Hepatocyte (in vitro differentiated cells): Measurements from ENCODE around the gene WFDC6.

Experiments
- EZH2 ChIP-seq: fragments of 200-600 bp; sonication (generic); IDR thresholded peaks from 2 replicates; pipeline ENCODE4 v1.6.1; 2016; ENCODE audit warnings: antibody characterized with exemption, mild to moderate bottlenecking, borderline replicate concordance
- EZH2phosphoT487 ChIP-seq: fragments of 200-600 bp; sonication (generic); IDR thresholded peaks from one replicate; pipeline ENCODE4 v1.6.1; 2018; ENCODE audit warnings: antibody characterized with exemption, mild to moderate bottlenecking, low read depth, moderate library complexity; ENCODE audit not compliant: unreplicated experiment, severe bottlenecking
- TF ChIP-seq, protein P1 (sequence below): fragments of 200-600 bp; sonication (generic); IDR thresholded peaks from 2 replicates; pipeline ENCODE4 v1.5.1; 2016; ENCODE audit warnings: antibody characterized with exemption, mild to moderate bottlenecking; ENCODE audit not compliant: poor library complexity

GRCh38 chr20:45489083-45489531 lies 50.2 kb downstream of the WFDC6 start:
- TF ChIP-seq, protein P1, sequence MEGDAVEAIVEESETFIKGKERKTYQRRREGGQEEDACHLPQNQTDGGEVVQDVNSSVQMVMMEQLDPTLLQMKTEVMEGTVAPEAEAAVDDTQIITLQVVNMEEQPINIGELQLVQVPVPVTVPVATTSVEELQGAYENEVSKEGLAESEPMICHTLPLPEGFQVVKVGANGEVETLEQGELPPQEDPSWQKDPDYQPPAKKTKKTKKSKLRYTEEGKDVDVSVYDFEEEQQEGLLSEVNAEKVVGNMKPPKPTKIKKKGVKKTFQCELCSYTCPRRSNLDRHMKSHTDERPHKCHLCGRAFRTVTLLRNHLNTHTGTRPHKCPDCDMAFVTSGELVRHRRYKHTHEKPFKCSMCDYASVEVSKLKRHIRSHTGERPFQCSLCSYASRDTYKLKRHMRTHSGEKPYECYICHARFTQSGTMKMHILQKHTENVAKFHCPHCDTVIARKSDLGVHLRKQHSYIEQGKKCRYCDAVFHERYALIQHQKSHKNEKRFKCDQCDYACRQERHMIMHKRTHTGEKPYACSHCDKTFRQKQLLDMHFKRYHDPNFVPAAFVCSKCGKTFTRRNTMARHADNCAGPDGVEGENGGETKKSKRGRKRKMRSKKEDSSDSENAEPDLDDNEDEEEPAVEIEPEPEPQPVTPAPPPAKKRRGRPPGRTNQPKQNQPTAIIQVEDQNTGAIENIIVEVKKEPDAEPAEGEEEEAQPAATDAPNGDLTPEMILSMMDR, result no peak
- TF ChIP-seq EZH2, result no peak
- TF ChIP-seq EZH2phosphoT487, result no peak
